Retinal pigment epithelial cell (primary cell): ENCODE measurements around the gene ERI3.

Experiments
- DNase-seq: peaks from one replicate; pipeline ENCODE4 v3.0.0-alpha.2; 2010; ENCODE audit warnings: low read depth
- H3K4me3 ChIP-seq: 2 replicates; pipeline ENCODE4 v1.5.1; 2011; ENCODE audit warnings: mild to moderate bottlenecking, low read length, control low read depth, moderate library complexity
- CTCF ChIP-seq: conservative IDR thresholded peaks from 2 replicates; pipeline ENCODE4 v1.5.1; 2011; ENCODE audit warnings: low read depth, low read length, control low read depth, inconsistent platforms

ERI3 gene

GRCh38 chr1:44310006-44310405 is 45.1 kb downstream of the ERI3 start:
- no peak for TF ChIP-seq CTCF
- no peak for DNase-seq
- no peak overlapping the region for H3K4me3 ChIP-seq

- no peak for TF ChIP-seq CTCF
- no peak for DNase-seq
- no peak overlapping the region for H3K4me3 ChIP-seq
Measured at GRCh38 chr1:44305962-44306422, 49.1 kb downstream of the ERI3 start.

- no peak for DNase-seq
- no peak overlapping the region for H3K4me3 ChIP-seq
- no peak for TF ChIP-seq CTCF
Measured at GRCh38 chr1:44303532-44303931, 51.5 kb downstream of the ERI3 start.

- DNase-seq: no peak
- TF ChIP-seq CTCF: no peak
- H3K4me3 ChIP-seq: no peak overlapping the region
Measured at GRCh38 chr1:44302541-44302940, 52.5 kb downstream of the ERI3 start.

GRCh38 chr1:44301442-44301841 is 53.6 kb downstream of the ERI3 start:
- TF ChIP-seq CTCF: no peak
- no peak overlapping the region for H3K4me3 ChIP-seq
- DNase-seq: no peak

GRCh38 chr1:44300852-44301251 is 54.2 kb downstream of the ERI3 start:
- no peak for TF ChIP-seq CTCF
- no peak for DNase-seq
- H3K4me3 ChIP-seq: no peak overlapping the region

GRCh38 chr1:44297695-44298400 is 57.2 kb downstream of the ERI3 start:
- TF ChIP-seq CTCF: no peak
- no peak overlapping the region for H3K4me3 ChIP-seq
- no peak for DNase-seq
